HG03108 (cell line): Measurements from ENCODE around the gene ALKBH7.

Experiments
- ATAC-seq: cut with Tn5 transposase; IDR thresholded peaks from one replicate; pipeline ENCODE4 v1.9.1; 2021; ENCODE audit warnings: moderate library complexity; ENCODE audit not compliant: unreplicated experiment

Gene ALKBH7

DNA sequence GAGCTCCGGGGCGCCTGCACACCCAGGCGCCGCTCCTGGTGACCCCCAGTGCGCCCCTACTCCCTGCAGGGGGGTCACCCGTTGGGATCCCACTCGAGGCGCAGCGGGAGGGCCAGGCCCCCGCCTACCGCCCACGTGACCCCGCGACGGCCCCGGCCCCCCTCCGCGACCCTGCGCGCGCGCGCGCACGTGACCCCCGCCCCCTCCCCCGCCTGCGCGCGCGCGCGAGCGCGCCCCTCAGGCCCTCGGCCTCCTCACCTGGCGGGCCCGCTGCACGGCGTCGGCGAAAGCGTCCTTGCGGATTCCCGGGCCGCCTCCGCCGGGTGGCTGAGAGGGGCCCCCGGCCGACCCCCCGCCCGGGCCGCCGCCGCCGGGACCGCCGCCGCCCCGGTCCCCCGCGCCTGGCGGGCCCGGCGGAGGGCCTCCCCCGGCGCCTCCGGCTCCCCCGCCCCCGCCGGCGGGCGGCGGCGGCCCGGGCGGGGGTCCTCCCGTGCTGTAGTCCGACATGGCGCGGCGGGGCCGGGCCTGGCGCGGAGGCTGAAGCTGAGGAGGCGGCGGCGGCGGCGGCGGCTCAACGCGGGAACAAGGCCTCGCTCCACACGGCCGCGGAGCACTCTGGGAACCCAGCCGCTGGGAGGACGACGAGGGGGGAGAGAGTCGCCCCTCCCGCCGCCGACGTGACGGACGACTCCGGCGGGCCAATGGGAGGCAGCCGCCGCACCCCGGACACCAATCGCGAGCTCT is 51.8 kb downstream of the ALKBH7 start, which contains the start of gene KHSRP:
Gene KHSRP, minus strand, starts transcription at position 617 of the 744 bp plus-strand sequence. Its CDS starts 110 bp downstream, at position 507.
- no peak for ATAC-seq
